HEK293T (cell line): ENCODE results near the gene RANBP3L.

Experiments
- BHLHE40 ChIP-seq: fragments of 450-650 bp; IDR thresholded peaks from 2 replicates; pipeline ENCODE4 v1.6.1; 2016; ENCODE audit warnings: mild to moderate bottlenecking, moderate library complexity, borderline replicate concordance
- CTBP1 ChIP-seq: fragments of 450-650 bp; IDR thresholded peaks from 2 replicates; pipeline ENCODE4 v1.6.1; 2016; ENCODE audit warnings: borderline replicate concordance
- ELF4 ChIP-seq: fragments of 450-650 bp; IDR thresholded peaks from 2 replicates; pipeline ENCODE4 v1.6.1; 2017; ENCODE audit warnings: antibody characterized with exemption
- FOXA1 ChIP-seq: fragments of 450-650 bp; IDR thresholded peaks from 2 replicates; pipeline ENCODE4 v1.6.1; 2016; ENCODE audit warnings: mild to moderate bottlenecking
- FOXM1 ChIP-seq: fragments of 450-650 bp; IDR thresholded peaks from 2 replicates; pipeline ENCODE4 v1.6.1; 2017; ENCODE audit warnings: mild to moderate bottlenecking, borderline replicate concordance
- L3MBTL2 ChIP-seq: fragments of 450-650 bp; conservative IDR thresholded peaks from 2 replicates; pipeline ENCODE4 v1.6.1; 2016; ENCODE audit warnings: mild to moderate bottlenecking
- LEF1 ChIP-seq: fragments of 450-650 bp; IDR thresholded peaks from 2 replicates; pipeline ENCODE4 v1.6.1; 2017; ENCODE audit warnings: mild to moderate bottlenecking, borderline replicate concordance
- SP1 ChIP-seq: fragments of 450-650 bp; IDR thresholded peaks from 2 replicates; pipeline ENCODE4 v1.6.1; 2017
- SUZ12 ChIP-seq: fragments of 450-650 bp; IDR thresholded peaks from 2 replicates; pipeline ENCODE4 v1.6.1; 2016; ENCODE audit warnings: mild to moderate bottlenecking
- TARDBP ChIP-seq: fragments of 450-650 bp; IDR thresholded peaks from 2 replicates; pipeline ENCODE4 v1.6.1; 2016
- ZNF384 ChIP-seq: fragments of 450-650 bp; IDR thresholded peaks from 2 replicates; pipeline ENCODE4 v1.6.1; 2016

DNA sequence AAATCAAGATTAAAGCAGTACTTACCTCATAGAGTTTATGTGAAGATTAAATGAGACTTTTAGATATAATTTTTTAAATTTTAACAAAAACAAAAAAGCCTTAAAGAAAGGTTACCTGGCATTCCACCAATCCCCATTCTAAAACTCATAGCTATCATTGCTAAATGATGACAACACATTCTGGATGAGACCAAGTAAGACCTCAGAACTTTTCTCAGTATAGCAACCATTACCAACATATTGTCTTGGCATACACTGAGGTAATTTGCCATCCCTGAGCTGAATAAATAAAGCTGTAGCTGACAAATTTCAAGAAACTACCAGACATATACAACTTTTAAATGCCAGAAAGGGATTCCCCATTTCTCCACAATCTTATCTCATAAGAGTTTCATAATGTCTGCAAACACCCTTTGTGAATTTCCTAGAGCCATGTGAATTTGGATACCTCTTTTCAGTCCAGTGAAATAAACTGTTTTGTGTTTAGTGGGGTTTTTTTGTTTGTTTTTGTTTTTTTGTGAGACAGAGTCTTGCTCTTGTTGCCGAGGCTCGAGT is 29.5 kb downstream of the RANBP3L start:
- no peak for TF ChIP-seq SP1
- no peak for TF ChIP-seq FOXM1
- TF ChIP-seq BHLHE40, result no peak
- TF ChIP-seq TARDBP, result no peak
- no peak for TF ChIP-seq CTBP1
- TF ChIP-seq SUZ12, result no peak
- no peak for TF ChIP-seq ELF4
- no peak for TF ChIP-seq LEF1
- no peak for TF ChIP-seq L3MBTL2
- TF ChIP-seq FOXA1, result no peak
- no peak for TF ChIP-seq ZNF384
